HEK293 (cell line): ENCODE measurements around the gene EPHB1.

ENCODE experiments used
- CTCF ChIA-PET: fragments of 350-600 bp; formaldehyde crosslinking; extraction: SDS; loops from one replicate; lab custom pipeline; 2021; ENCODE audit warnings: antibody characterized with exemption; lab: Yijun Ruan, JAX
- POLR2A ChIA-PET: fragments of 300-600 bp; formaldehyde crosslinking; extraction: SDS; loops from one replicate; lab custom pipeline; 2020; ENCODE audit warnings: antibody characterized with exemption, inconsistent platforms; lab: Yijun Ruan, JAX
- H3K27ac ChIP-seq: fragments of 200-500 bp; sonication (Bioruptor generic); 2 replicates; pipeline ENCODE4 v1.5.1; 2014; ENCODE audit warnings: low read depth, low read length, control low read depth, inconsistent platforms; ENCODE audit errors: extremely low read depth
- H3K36me3 ChIP-seq, 2 experiments: fragments of 200-500 bp in 1 of 2; sonication (Bioruptor generic) in 1 of 2; 1 replicate in 1 of 2; 2 replicates in 1 of 2; pipeline ENCODE4 v1.5.1; 2014 to 2017; ENCODE audit warnings: inconsistent platforms in 2 of 2, low read length in 2 of 2; ENCODE audit not compliant: control insufficient read depth in 2 of 2, insufficient read depth in 1 of 2
- H3K4me1 ChIP-seq: fragments of 200-500 bp; sonication (Bioruptor generic); 2 replicates; pipeline ENCODE4 v1.5.1; 2014; ENCODE audit warnings: mild to moderate bottlenecking, low read length, inconsistent platforms; ENCODE audit not compliant: control insufficient read depth, insufficient read depth
- H3K4me3 ChIP-seq: 2 replicates; pipeline ENCODE4 v1.5.1; 2011; ENCODE audit warnings: low read depth, mild to moderate bottlenecking, control low read depth, low read length, moderate library complexity
- H3K9me3 ChIP-seq: fragments of 200-500 bp; sonication (Bioruptor generic); 2 replicates; pipeline ENCODE4 v1.5.1; 2014; ENCODE audit warnings: low read depth, low read length, inconsistent platforms; ENCODE audit not compliant: control insufficient read depth, insufficient read depth
- GLIS2 ChIP-seq: fragments of 450-650 bp; formaldehyde crosslinking; IDR thresholded peaks from 2 replicates; pipeline ENCODE4 v1.5.1; 2016; ENCODE audit warnings: missing biosample characterization, missing genetic modification characterization
- HOXC10 ChIP-seq: sonication (generic); formaldehyde crosslinking; IDR thresholded peaks from 2 replicates; pipeline ENCODE4 v1.8.1; 2023; ENCODE audit warnings: mild to moderate bottlenecking, missing genetic modification reagents
- KLF1 ChIP-seq: fragments of 450-650 bp; formaldehyde crosslinking; IDR thresholded peaks from 2 replicates; pipeline ENCODE4 v1.5.1; 2016; ENCODE audit warnings: missing biosample characterization, missing genetic modification characterization
- KLF16 ChIP-seq: fragments of 450-650 bp; formaldehyde crosslinking; IDR thresholded peaks from 2 replicates; pipeline ENCODE4 v1.5.1; 2017; ENCODE audit warnings: missing biosample characterization, missing genetic modification characterization
- PRDM6 ChIP-seq: fragments of 450-650 bp; formaldehyde crosslinking; IDR thresholded peaks from 2 replicates; pipeline ENCODE4 v1.5.1; 2017; ENCODE audit warnings: missing biosample characterization, missing genetic modification characterization
- SP3 ChIP-seq: fragments of 450-650 bp; formaldehyde crosslinking; IDR thresholded peaks from 2 replicates; pipeline ENCODE4 v1.5.1; 2016; ENCODE audit warnings: missing biosample characterization, missing genetic modification characterization
- ZBTB7A ChIP-seq: fragments of 450-650 bp; formaldehyde crosslinking; IDR thresholded peaks from 2 replicates; pipeline ENCODE4 v1.5.1; 2016; ENCODE audit warnings: low read depth, missing biosample characterization, missing genetic modification characterization
- ZNF140 ChIP-seq: fragments of 450-650 bp; formaldehyde crosslinking; IDR thresholded peaks from 2 replicates; pipeline ENCODE4 v1.5.1; 2016; ENCODE audit warnings: missing biosample characterization, missing genetic modification characterization
- ZNF155 ChIP-seq: fragments of 450-650 bp; formaldehyde crosslinking; IDR thresholded peaks from 2 replicates; pipeline ENCODE4 v1.5.1; 2016; ENCODE audit warnings: missing biosample characterization, missing genetic modification characterization
- ZNF184 ChIP-seq: fragments of 450-650 bp; IDR thresholded peaks from 2 replicates; pipeline ENCODE4 v1.5.1; 2018; ENCODE audit warnings: missing biosample characterization, mild to moderate bottlenecking, missing genetic modification characterization
- ZNF266 ChIP-seq: fragments of 450-650 bp; formaldehyde crosslinking; IDR thresholded peaks from 2 replicates; pipeline ENCODE4 v1.5.1; 2016; ENCODE audit warnings: missing biosample characterization, missing genetic modification characterization, low read depth
- ZNF394 ChIP-seq: fragments of 450-650 bp; formaldehyde crosslinking; IDR thresholded peaks from 2 replicates; pipeline ENCODE4 v1.5.1; 2016; ENCODE audit warnings: missing biosample characterization, missing genetic modification characterization, mild to moderate bottlenecking, moderate library complexity, borderline replicate concordance
- ZNF433 ChIP-seq: fragments of 450-650 bp; formaldehyde crosslinking; IDR thresholded peaks from 2 replicates; pipeline ENCODE4 v1.5.1; 2016; ENCODE audit warnings: missing biosample characterization, missing genetic modification characterization, low read depth
- ZNF48 ChIP-seq: fragments of 450-650 bp; formaldehyde crosslinking; IDR thresholded peaks from 2 replicates; pipeline ENCODE4 v1.5.1; 2016; ENCODE audit warnings: missing biosample characterization, missing genetic modification characterization
- ZNF529 ChIP-seq: fragments of 450-650 bp; formaldehyde crosslinking; IDR thresholded peaks from 2 replicates; pipeline ENCODE4 v1.5.1; 2017; ENCODE audit warnings: missing genetic modification characterization, missing biosample characterization; ENCODE audit not compliant: insufficient replicate concordance
- ZNF548 ChIP-seq: fragments of 450-650 bp; formaldehyde crosslinking; IDR thresholded peaks from 2 replicates; pipeline ENCODE4 v1.5.1; 2016; ENCODE audit warnings: missing biosample characterization, missing genetic modification characterization
- ZNF555 ChIP-seq: fragments of 450-650 bp; formaldehyde crosslinking; conservative IDR thresholded peaks from 2 replicates; pipeline ENCODE4 v1.5.1; 2017; ENCODE audit warnings: missing biosample characterization, mild to moderate bottlenecking, missing genetic modification characterization, inconsistent platforms
- ZNF704 ChIP-seq: fragments of 450-650 bp; formaldehyde crosslinking; IDR thresholded peaks from 2 replicates; pipeline ENCODE4 v1.5.1; 2016; ENCODE audit warnings: missing biosample characterization, missing genetic modification characterization
- ZSCAN18 ChIP-seq: fragments of 450-650 bp; formaldehyde crosslinking; IDR thresholded peaks from 2 replicates; pipeline ENCODE4 v1.5.1; 2016; ENCODE audit warnings: missing biosample characterization, missing genetic modification characterization
- TF ChIP-seq, protein P1 (sequence below): fragments of 450-650 bp; IDR thresholded peaks from 2 replicates; pipeline ENCODE4 v1.5.1; 2018; ENCODE audit warnings: missing biosample characterization, mild to moderate bottlenecking, missing genetic modification characterization
- TF ChIP-seq, protein P2 (sequence below): fragments of 450-650 bp; formaldehyde crosslinking; IDR thresholded peaks from 2 replicates; pipeline ENCODE4 v1.5.1; 2016; ENCODE audit warnings: missing biosample characterization, missing genetic modification characterization

The EPHB1 gene

DNA sequence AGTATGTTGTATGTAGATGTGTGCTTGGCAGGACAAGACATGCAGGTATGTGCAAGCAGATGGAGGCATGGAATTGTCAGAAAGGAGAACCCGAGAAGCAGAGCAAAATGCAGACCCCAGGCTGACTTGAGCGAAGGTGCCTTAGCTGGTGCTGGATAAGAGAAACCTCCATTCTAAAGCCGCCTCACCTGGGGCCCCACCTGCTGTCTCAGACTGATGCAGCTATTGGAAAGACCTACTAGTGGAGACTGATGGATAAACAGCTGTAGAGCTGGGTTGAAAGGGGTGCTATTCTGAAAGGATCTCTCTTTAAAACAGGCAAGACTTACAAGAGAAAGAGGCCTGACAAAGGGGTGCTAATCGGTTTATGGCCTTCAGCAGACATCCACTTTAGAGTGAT, 86.2 kb downstream of the EPHB1 start (continued):
- TF ChIP-seq PRDM6 (tag by site-specific recombination) (no peak), ZNF48 (tag by site-specific recombination) (no peak), ZNF184 (tag by site-specific recombination) (no peak), GLIS2 (tag by site-specific recombination) (no peak), ZNF266 (no peak), ZNF433 (tag by site-specific recombination) (no peak), ZSCAN18 (tag by site-specific recombination) (no peak)

- TF ChIP-seq, protein P1, sequence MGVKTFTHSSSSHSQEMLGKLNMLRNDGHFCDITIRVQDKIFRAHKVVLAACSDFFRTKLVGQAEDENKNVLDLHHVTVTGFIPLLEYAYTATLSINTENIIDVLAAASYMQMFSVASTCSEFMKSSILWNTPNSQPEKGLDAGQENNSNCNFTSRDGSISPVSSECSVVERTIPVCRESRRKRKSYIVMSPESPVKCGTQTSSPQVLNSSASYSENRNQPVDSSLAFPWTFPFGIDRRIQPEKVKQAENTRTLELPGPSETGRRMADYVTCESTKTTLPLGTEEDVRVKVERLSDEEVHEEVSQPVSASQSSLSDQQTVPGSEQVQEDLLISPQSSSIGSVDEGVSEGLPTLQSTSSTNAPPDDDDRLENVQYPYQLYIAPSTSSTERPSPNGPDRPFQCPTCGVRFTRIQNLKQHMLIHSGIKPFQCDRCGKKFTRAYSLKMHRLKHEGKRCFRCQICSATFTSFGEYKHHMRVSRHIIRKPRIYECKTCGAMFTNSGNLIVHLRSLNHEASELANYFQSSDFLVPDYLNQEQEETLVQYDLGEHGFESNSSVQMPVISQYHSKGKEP (tag by site-specific recombination), result no peak
- no peak for TF ChIP-seq ZNF155 (tag by site-specific recombination)
- no peak for TF ChIP-seq ZNF529 (tag by site-specific recombination)
- TF ChIP-seq KLF1 (tag by site-specific recombination), result no peak
- no peak for TF ChIP-seq ZBTB7A (tag by site-specific recombination)
- no peak for TF ChIP-seq HOXC10 (CRISPR knock-in tag)
- TF ChIP-seq SP3 (tag by site-specific recombination), result no peak
- TF ChIP-seq ZNF140 (tag by site-specific recombination), result no peak
- no peak for TF ChIP-seq ZNF548 (tag by site-specific recombination)
- TF ChIP-seq ZNF394 (tag by site-specific recombination), result no peak
- no peak for TF ChIP-seq KLF16
- TF ChIP-seq, protein P2, sequence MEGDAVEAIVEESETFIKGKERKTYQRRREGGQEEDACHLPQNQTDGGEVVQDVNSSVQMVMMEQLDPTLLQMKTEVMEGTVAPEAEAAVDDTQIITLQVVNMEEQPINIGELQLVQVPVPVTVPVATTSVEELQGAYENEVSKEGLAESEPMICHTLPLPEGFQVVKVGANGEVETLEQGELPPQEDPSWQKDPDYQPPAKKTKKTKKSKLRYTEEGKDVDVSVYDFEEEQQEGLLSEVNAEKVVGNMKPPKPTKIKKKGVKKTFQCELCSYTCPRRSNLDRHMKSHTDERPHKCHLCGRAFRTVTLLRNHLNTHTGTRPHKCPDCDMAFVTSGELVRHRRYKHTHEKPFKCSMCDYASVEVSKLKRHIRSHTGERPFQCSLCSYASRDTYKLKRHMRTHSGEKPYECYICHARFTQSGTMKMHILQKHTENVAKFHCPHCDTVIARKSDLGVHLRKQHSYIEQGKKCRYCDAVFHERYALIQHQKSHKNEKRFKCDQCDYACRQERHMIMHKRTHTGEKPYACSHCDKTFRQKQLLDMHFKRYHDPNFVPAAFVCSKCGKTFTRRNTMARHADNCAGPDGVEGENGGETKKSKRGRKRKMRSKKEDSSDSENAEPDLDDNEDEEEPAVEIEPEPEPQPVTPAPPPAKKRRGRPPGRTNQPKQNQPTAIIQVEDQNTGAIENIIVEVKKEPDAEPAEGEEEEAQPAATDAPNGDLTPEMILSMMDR (tag by site-specific recombination), result no peak
- TF ChIP-seq ZNF555 (tag by site-specific recombination), result no peak
- no peak for TF ChIP-seq ZNF704 (tag by site-specific recombination)
- no peaks in the 10 kb centered on the region for H3K9me3 ChIP-seq
- no peaks in the 10 kb centered on the region for H3K4me1 ChIP-seq
- CTCF ChIA-PET, result no interaction called here
- H3K36me3 ChIP-seq, result no peaks in the 10 kb centered on the region
- POLR2A ChIA-PET, result no interaction called here
- no peak overlapping the region for H3K27ac ChIP-seq
- no peak overlapping the region for H3K4me3 ChIP-seq
Observed at GRCh38 chr3:134883697-134884385, 88.8 kb downstream of the EPHB1 start.
